PFSK-1 (cell line): ENCODE measurements around the gene CAPN14.

Experiments
- FOXP2 ChIP-seq: optimal IDR thresholded peaks from 2 replicates; pipeline ENCODE3; 2011; ENCODE audit warnings: borderline replicate concordance, control low read depth, inconsistent platforms; ENCODE audit not compliant: insufficient read depth; ENCODE audit errors: extremely low read length, extremely low read depth
- POLR2AphosphoS5 ChIP-seq: IDR thresholded peaks from 2 replicates; pipeline ENCODE4 v1.6.1; 2012; ENCODE audit warnings: low read depth, mild to moderate bottlenecking, control low read depth, low read length, moderate library complexity
- REST ChIP-seq, 2 experiments: IDR thresholded peaks; 2 replicates each; pipeline versions ENCODE4 v1.6.1 to v1.8.0; 2011 to 2012; ENCODE audit warnings: low read depth in 2 of 2, low read length in 2 of 2, control low read depth in 1 of 2, inconsistent platforms in 1 of 2, mild to moderate bottlenecking in 1 of 2, moderate library complexity in 1 of 2; ENCODE audit not compliant: insufficient read depth in 1 of 2
- SIN3A ChIP-seq: IDR thresholded peaks from 2 replicates; pipeline ENCODE4 v1.6.1; 2012; ENCODE audit warnings: mild to moderate bottlenecking, low read length, moderate library complexity, borderline replicate concordance; ENCODE audit not compliant: insufficient read depth
- TAF1 ChIP-seq: IDR thresholded peaks from 2 replicates; pipeline ENCODE4 v1.6.1; 2012; ENCODE audit warnings: low read length, control low read depth, borderline replicate concordance; ENCODE audit not compliant: insufficient read depth

The CAPN14 gene

GRCh38 chr2:31129375-31130171, 87.7 kb downstream of the CAPN14 start:
- TF ChIP-seq FOXP2 (no peak), TAF1 (no peak), POLR2AphosphoS5 (no peak), REST (IDR thresholded peaks at IDR 0.05; ENCODE audit: insufficient read depth in 1 of 2, low read depth in 2 of 2, low read length in 2 of 2) (no peak), SIN3A (no peak)

DNA sequence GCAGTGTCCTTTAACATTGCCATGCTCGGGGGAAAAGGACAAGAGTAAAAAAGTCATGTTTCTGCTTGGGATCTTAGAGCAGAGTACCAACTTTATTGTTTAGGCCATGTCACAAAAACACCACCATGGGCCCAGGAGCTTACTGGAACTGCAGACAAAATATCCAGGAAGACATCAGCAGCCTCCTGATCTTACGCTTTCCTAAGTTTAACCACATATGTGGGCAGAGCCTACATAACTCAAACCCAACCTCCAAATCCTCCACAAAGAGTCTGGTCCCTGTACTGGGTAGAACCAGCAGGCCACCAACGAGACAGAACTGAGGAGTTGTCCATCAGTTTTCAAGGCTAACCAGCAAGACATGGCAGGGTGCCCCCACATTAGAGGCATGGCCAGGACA, 89.4 kb downstream of the CAPN14 start:
- TF ChIP-seq SIN3A (no peak), POLR2AphosphoS5 (no peak), REST (IDR thresholded peaks at IDR 0.05; ENCODE audit: insufficient read depth in 1 of 2, low read depth in 2 of 2, low read length in 2 of 2) (no peak), TAF1 (no peak), FOXP2 (no peak)

DNA sequence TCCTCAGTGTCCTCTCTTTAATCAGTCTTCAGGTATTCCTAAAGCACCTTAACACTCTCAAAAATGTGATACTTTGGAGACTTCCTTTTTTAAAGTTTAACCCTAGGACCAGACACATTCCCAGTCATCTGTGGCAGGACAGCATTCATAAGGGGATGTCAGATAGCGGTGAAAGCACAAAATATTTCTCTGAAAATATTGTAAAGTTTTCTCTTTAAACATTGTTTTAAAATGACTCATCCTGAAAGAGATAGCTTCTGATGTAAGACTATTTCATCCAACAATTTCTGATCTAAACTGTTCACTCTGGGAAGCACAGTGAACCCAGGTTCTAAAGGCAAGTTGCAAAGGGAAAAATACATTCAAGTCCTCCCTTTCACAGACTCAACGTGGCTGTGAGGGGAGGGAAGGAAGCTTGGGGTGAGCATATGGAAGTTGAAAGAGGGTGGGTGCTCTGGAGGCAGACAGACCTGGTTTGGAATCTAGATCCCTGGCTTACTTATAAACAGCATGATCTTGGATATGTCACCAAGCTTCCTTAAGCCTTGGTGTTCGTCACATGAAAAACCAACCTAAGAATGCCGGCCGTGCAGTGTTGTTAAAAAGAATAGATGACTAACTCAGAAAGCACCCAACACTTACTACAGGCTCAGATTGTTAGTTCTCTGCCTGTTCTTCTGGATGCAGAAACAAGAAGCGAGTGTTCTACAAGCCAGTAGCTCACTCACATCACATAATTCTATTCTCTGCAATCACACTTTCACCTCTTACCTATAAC, 91.2 kb downstream of the CAPN14 start:
- no peak for TF ChIP-seq REST (IDR thresholded peaks at IDR 0.05; ENCODE audit: insufficient read depth in 1 of 2, low read depth in 2 of 2, low read length in 2 of 2)
- no peak for TF ChIP-seq FOXP2
- TF ChIP-seq SIN3A, result no peak
- TF ChIP-seq POLR2AphosphoS5, result no peak
- TF ChIP-seq TAF1, result no peak

DNA sequence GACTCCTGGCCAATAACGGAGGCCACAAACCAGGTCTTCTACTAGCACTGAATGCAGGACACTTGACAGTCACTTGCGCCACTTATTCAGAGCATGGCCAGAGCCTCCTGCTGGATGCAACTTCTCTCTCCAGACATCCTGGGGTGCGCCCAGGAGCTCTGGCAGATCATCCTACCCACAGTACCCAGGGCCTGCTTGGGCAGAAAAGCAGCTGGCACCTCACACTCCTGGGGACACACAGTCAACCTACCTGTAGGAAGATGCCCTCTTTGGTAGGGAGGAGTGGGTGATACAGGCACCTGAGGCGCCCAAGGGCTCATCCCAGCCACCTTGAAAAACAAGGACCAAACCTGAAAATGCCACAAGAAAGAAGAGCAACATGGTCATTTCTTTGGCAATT, 92.4 kb downstream of the CAPN14 start:
- TF ChIP-seq SIN3A (no peak), FOXP2 (no peak), TAF1 (no peak), REST (IDR thresholded peaks at IDR 0.05; ENCODE audit: insufficient read depth in 1 of 2, low read depth in 2 of 2, low read length in 2 of 2) (no peak), POLR2AphosphoS5 (no peak)
